AG04450 (cell line): ENCODE results near the gene SLC27A4. TPM values are rescaled to one million over a fixed set of nuclear protein-coding genes. Genes with fewer than 3 reads are reported as not detected.
A peak's percentile ranks its signal among the peaks of the same experiment; 100 is the strongest.

ENCODE experiments used
- CTCF ChIA-PET: fragments of 300-600, 350-600 bp; formaldehyde crosslinking; extraction: SDS; loops from one replicate; lab custom pipeline; 2022; ENCODE audit warnings: antibody characterized with exemption, inconsistent platforms; lab: Charles Lee
- POLR2A ChIA-PET: fragments of 350-600 bp; formaldehyde crosslinking; extraction: SDS; loops from one replicate; lab custom pipeline; 2021; ENCODE audit warnings: antibody characterized with exemption, inconsistent platforms; lab: Yijun Ruan, JAX
- DNase-seq: peaks from one replicate; pipeline ENCODE4 v3.0.0-alpha.2; 2011; ENCODE audit warnings: low read depth, low spot score
- H3K27ac ChIP-seq: one replicate; pipeline ENCODE4 v1.5.1; 2012; ENCODE audit warnings: low read depth, low read length, control low read depth
- H3K27me3 ChIP-seq: one replicate; pipeline ENCODE4 v1.6.0; 2012; ENCODE audit warnings: low read length; ENCODE audit not compliant: control insufficient read depth, insufficient read depth
- H3K4me3 ChIP-seq: 2 replicates; pipeline ENCODE4 v1.5.1; 2011; ENCODE audit warnings: mild to moderate bottlenecking, low read depth, low read length, control low read depth
- H3K9me3 ChIP-seq: 2 replicates; pipeline ENCODE4 v1.5.1; 2012; ENCODE audit warnings: low read length; ENCODE audit not compliant: control insufficient read depth, insufficient read depth
- polyA plus RNA-seq: library from polyadenylated mRNA; depleted of rRNA; stranded (reverse); fragments of >200 nt; gene quantifications from 2 replicates; pipeline ENCODE4 v1.2.3, GENCODE V29; 2011
- TF ChIP-seq, protein P1 (sequence below): IDR thresholded peaks from 2 replicates; pipeline ENCODE4 v1.5.1; 2011; ENCODE audit warnings: low read depth, low read length, control low read depth, inconsistent platforms

The SLC27A4 gene
- polyA plus RNA-seq, 1 experiment, result 7.7 TPM

DNA sequence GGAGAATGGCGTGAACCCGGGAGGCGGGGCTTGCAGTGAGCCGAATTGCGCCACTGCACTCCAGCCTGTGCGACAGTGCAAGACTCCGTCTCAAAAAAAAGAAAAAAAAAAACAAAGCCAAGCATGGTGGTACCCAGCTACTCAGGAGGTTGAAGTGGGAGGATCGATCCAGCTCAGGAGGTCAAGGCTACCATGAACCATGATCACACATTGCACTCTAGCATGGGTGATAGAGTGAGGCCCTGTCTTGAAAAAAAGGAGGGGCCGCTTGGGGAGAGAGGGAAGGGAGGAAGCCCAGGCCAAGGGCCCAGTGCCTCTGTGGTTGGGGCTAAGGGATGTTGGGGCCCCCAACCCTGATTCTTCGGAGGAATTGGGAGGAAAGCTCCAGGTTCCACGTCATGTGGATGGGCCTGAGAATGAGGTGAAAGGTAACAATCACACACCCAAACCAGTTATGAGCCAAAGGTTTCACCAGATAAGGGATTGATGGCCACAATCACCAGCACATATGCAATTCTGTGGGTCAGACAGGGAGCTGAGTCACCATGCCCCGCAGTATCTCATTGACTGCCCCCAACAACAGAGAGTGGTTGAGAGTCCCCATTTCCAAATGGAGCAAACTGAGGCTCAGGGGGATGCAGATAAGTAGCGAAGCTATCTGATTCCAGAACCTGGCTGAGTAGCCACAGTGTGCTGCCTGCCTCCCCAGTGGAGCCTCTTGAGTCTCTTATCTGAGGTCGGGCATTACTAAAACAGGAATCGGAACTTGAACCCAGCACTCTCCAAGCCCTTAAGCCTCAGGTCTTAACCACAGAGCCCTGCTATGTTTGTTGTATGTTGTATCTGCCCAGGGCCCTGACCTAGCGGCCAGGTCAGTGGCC is 43.7 kb upstream of the SLC27A4 start:
- no peak for DNase-seq
- CTCF ChIA-PET, result interaction anchor here (1.6 to 3.1 kb wide), 5 partner anchors 8 to 124 kb away, joined by 5 to 31 read pairs (median 11); partner anchors contain the start of gene CERCAM

DNA sequence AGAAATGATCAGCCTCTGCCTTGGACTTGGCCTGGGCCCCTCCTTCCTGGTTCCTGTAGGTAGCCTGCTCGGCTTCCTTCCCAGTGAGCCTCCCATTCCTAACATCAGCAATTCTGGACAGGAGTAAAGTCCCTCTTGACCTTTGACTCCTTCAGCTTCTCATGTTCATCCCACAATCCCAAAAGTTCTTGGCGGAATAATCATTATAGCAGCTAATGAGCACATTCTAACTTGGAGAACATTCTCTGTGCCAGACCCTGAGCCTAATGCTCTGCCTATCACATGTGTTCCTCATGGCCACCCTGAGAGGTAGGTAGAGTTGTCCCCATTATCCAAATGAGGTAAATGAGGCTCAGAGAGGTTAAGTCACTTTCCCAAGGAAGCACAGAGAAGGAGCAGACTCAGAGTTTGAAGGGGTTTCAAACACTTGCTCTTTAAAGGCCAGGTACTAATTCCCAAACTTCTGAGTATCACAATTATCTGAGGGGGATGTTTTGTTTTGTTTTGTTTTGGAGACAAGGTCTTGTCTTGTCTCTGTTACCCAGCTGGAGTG is 43.0 kb upstream of the SLC27A4 start:
- TF ChIP-seq, protein P1, sequence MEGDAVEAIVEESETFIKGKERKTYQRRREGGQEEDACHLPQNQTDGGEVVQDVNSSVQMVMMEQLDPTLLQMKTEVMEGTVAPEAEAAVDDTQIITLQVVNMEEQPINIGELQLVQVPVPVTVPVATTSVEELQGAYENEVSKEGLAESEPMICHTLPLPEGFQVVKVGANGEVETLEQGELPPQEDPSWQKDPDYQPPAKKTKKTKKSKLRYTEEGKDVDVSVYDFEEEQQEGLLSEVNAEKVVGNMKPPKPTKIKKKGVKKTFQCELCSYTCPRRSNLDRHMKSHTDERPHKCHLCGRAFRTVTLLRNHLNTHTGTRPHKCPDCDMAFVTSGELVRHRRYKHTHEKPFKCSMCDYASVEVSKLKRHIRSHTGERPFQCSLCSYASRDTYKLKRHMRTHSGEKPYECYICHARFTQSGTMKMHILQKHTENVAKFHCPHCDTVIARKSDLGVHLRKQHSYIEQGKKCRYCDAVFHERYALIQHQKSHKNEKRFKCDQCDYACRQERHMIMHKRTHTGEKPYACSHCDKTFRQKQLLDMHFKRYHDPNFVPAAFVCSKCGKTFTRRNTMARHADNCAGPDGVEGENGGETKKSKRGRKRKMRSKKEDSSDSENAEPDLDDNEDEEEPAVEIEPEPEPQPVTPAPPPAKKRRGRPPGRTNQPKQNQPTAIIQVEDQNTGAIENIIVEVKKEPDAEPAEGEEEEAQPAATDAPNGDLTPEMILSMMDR, result no peak
- H3K4me3 ChIP-seq, result no peak overlapping the region
- CTCF ChIA-PET, result interaction anchor here (1.7 to 3.1 kb wide), 2 partner anchors 44 to 64 kb away, joined by 5 to 31 read pairs; no protein-coding TSS in a partner anchor
- no peak for DNase-seq
- no peaks in the 10 kb centered on the region for H3K27me3 ChIP-seq
- H3K9me3 ChIP-seq, result no peaks in the 10 kb centered on the region
- POLR2A ChIA-PET, result no interaction called here
- peak overlapping the region; percentile 21 for H3K27ac ChIP-seq

More for the DNA sequence above, 43.7 kb upstream of the SLC27A4 start:
- TF ChIP-seq, protein P1, result no peak
- Histone ChIP-seq H3K27ac (no peak overlapping the region), H3K4me3 (no peak overlapping the region), H3K9me3 (no peaks in the 10 kb centered on the region), H3K27me3 (no peaks in the 10 kb centered on the region)
- POLR2A ChIA-PET, result interaction anchor here (0.8 to 1.8 kb wide), 2 partner anchors 8 to 10 kb away, joined by 4 to 7 read pairs; no protein-coding TSS in a partner anchor

DNA sequence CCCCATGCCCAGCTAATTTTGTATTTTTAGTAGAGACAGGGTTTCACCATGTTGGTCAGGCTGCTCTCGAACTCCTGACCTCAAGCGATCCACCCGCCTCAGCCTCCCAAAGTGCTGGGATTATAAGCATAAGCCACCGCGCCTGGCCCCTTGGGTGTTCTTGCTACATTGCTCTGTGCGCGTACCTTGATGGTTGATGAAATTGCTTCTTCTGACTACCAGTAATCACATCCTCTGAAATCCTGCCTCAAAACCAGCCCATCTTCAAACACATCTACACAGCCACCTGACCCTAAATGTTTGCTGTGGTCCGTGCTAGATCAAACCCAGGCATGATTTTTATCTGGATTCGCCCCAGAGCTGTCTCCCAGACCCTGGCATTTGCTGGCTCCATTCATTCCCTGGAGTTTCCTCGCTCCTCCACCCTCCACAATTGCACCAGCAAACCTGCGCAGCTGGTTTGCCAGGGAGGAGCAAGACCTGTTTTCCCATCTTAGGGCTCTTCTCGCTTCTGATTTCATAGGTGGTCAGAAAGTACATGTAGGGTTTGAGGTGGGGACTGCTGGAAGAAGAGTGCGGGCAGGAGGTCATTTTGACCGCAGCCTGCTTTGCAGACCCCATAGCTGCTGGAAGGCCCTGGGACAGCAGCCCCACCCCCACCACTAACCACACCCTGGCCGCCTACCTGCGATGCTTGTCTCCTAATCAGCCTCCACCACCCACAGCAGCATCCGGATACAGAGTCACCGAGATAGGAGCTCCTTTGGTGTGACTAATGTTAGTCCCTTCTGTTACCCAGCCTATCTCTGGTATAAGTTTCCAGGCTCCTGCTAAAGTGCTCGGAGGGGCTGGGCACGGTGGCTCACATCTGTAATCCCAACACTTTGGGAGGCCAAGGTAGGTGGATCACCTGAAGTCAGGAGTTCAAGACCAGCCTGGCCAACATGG is 41.5 kb upstream of the SLC27A4 start:
- ChIA-PET CTCF (interaction anchor here (0.8 kb wide), 1 partner anchor 17 kb away, joined by 3 read pairs; no protein-coding TSS in a partner anchor), POLR2A (interaction anchor here (0.6 to 0.8 kb wide), 2 partner anchors 23 to 87 kb away, joined by 3 read pairs; partner anchors contain the start of genes GOLGA2 and SWI5)
- H3K4me3 ChIP-seq, result no peak overlapping the region
- DNase-seq, result no peak
- no peak overlapping the region for H3K27ac ChIP-seq
- TF ChIP-seq, protein P1, result no peak
- H3K27me3 ChIP-seq, result no peaks in the 10 kb centered on the region
- no peaks in the 10 kb centered on the region for H3K9me3 ChIP-seq

DNA sequence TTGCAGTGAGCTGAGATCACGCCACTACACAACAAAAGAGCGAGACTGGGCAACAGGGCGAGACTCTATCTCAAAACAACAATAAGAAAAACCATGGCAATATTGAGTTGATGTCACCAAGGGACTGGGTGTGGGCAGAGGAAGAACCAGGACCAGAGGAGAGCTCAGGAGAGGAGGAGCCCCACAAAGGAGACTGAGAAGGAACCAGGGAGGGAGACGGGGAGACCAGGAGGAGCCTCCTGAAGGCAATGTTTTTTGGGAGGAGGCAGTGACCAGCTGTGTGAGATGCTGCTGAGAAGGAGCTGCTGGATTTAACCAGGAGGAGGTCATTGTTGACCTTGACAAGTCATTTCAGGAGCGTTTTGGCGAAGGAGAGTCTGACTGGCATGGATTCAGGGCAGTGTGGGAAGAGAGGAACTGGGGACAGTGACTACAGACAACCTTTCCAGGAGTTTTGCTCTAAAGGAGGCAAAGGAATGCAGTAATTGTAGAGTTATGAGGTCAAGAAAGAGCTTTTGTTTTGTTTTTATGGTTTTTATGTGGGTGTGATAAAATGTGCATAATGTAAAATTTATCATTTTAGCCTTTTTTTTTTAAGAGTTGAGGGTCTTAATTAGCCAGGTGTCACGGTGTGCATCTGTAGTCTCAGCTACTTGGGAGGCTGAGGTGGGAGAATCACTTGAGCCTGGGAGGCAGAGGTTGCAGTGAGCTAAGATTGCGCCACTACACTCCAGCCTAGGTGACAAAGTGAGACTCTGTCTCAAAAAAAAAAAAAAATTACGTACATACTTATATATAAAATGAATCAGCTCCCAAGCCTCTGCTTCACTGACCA is 36.0 kb upstream of the SLC27A4 start:
- no peak for DNase-seq
- CTCF ChIA-PET, result interaction anchor here (1.2 to 2.3 kb wide), 4 partner anchors 9 to 116 kb away, joined by 3 to 15 read pairs (median 8); partner anchors contain the start of gene CERCAM
- H3K9me3 ChIP-seq, result no peaks in the 10 kb centered on the region
- POLR2A ChIA-PET, result interaction anchor here (0.6 to 1.0 kb wide), 2 partner anchors 8 to 46 kb away, joined by 4 read pairs; no protein-coding TSS in a partner anchor
- TF ChIP-seq, protein P1, result no peak
- peak overlapping the region; percentile 11 for H3K27ac ChIP-seq
- no peak overlapping the region for H3K4me3 ChIP-seq
- H3K27me3 ChIP-seq, result no peaks in the 10 kb centered on the region
